GM19025 (cell line): ENCODE measurements around the gene MACIR.

ENCODE experiments used
- ATAC-seq: cut with Tn5 transposase; IDR thresholded peaks from one replicate; pipeline ENCODE4 v1.9.1; 2021; ENCODE audit warnings: mild to moderate bottlenecking, low read depth, moderate library complexity; ENCODE audit not compliant: unreplicated experiment

MACIR gene

DNA sequence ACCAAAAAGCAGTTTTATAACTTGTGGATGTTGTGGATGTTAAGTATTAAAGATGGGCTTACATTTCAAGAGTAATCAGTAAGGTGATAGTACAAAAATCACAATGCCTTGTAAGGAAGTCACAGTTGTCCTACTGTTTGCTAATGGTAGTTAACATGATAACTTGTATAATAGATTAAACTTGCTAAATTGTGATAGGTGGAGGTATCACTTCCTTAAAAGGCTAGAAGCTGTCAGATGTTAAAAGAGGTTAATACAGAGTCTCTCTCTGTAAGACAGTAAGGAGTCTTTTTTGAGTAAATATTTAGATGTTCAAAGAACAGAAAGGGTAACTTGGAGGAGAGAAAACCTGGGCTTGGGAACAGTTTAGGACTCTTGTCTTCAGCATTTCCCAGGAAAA is 14.2 kb upstream of the MACIR start:
- no peak for ATAC-seq

DNA sequence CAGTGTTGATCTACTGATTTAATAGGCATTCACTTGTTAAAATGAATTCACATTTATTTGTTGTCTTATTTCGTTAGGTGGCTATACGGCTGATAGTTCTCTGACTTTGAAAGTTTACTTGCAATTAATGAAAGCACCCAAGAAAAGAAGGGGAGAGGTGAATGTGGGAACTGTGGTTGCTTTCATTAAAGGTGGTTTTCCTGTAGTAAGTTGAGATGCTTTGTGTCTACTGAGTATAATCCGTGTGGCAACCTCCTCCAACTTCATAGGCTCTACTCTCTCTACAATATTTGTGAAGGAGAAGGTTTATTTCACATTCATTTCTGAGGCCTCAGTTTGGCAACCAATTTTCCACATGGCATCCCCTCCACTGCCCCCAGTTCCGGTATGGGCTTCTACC is 12.8 kb upstream of the MACIR start:
- ATAC-seq: no peak

DNA sequence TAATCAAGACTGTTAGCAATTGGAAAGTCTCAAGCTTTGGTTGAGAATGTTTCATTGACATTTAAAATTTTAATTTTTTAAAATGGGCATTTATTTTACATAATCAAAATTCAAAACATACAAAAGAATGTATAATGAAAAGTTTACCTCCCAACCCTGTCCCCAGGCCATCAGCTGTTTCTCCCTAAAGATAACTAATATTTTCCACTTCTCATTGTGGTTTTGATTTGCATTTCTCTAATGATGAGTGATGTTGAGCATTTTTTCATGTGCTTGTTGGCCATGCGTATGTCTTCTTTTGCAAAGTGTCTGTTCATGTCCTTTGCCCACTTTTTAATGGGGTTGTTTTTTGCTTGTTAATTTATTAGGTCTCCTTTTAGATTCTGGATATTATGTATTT is 11.4 kb upstream of the MACIR start:
- no peak for ATAC-seq

GRCh38 chr5:103249068-103249467 is 9.5 kb upstream of the MACIR start:
- no peak for ATAC-seq

DNA sequence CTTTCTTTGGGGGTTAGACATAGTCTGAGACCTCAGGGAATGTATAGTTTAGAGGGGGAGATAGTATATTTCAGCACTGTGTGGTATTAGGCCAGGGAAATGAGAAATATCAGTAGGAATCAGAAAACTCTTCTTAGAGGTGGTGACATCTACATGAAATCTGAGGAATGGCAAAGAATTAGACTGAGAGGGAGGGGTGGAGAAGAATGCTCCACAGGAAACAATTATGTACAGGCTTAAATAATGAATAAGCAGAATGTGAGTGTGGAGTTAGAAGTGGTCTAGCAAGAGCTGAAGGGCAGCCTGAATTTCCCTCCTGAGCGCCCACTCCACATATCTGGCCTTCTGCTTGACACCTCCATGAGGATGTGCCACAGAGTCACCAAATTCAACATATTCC is 3.6 kb upstream of the MACIR start:
- ATAC-seq: no peak

- no peak for ATAC-seq
Measured at GRCh38 chr5:103255691-103256090, 2.9 kb upstream of the MACIR start.

DNA sequence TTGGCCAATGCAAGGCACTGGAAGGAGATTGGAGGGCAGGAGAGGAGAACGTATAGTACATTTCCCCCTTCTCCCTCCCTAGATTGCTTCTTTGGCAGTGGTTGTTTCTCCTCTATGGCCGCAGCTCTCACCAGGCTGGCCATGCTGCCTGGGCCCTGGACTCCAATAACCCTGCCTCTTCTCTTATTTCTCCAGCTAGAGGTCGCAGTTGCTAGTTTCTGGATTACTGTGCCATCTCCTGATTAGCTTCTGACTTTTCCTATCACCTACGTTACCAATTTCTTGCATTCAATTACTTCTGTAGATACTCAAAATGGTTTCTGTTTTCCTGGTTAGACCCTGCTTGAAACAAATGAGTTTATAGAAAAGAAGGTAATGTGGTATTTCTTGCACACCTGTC is 2.4 kb upstream of the MACIR start:
- ATAC-seq: no peak

DNA sequence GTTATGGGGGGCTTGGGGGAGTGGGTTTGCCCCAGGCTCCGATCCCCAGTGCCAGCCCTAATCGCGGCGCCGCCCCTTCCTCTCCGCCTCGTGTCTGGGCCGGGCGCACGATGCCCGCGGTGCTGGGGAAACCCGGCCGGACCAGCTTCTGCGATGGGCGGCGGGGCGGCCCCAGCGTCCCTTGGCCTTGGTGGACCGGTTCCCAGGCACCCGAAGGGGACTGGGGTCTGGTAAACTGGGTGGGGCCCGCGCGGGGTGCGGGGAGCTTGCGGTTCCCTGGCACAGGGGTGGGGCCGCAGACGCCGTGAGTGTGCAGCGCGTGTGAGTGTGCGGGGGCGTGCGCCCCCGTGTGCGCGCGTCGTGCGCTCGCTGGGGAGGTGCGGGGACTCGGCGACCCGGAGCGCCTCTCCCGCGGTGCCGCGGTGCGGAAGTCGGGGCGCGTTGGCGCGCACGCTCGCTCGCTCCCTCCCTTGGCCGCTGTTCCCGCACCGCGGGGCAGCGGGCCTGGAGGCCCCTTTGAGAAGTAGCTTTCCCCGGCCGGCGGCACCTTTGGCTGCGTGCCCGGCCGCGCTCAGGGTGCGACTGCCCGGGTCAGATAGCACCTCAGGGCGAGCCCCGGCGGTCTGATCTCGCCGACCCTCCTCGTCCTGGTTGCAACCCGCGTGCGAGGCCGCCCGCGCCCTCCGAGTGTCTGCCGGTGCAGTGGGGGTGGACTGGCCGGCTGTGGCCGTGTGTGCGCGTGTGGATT is 568 bp downstream of the MACIR start:
- peak; percentile 36 for ATAC-seq

- no peak for ATAC-seq
Measured at GRCh38 chr5:103259705-103260355, 1.3 kb downstream of the MACIR start.

- ATAC-seq: peak; percentile 12
Measured at GRCh38 chr5:103260951-103261350, 2.4 kb downstream of the MACIR start.

DNA sequence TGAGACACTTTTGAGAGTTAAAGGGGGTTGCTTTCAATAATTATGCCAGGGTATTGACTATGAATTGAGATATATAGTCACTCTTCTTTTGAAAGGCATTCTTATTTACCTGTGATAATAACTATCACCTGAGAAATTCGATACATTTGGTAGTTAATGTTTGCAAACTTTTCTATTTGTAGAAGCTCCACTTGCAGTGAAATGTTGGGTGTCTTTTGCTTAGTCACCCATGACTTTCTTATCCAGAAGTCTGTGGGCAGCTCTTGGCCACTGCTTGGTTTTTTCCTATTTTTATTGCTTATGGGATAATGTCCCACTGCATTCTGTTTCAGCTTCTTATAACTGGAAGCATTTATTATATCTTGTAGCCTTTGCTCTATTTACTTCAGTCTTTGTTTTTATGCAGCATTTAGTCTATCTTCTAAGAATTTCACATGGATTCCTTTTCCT is 3.9 kb downstream of the MACIR start:
- no peak for ATAC-seq

GRCh38 chr5:103263054-103263453 is 4.5 kb downstream of the MACIR start:
- no peak for ATAC-seq

- no peak for ATAC-seq
Measured at GRCh38 chr5:103264508-103264907, 5.9 kb downstream of the MACIR start.

DNA sequence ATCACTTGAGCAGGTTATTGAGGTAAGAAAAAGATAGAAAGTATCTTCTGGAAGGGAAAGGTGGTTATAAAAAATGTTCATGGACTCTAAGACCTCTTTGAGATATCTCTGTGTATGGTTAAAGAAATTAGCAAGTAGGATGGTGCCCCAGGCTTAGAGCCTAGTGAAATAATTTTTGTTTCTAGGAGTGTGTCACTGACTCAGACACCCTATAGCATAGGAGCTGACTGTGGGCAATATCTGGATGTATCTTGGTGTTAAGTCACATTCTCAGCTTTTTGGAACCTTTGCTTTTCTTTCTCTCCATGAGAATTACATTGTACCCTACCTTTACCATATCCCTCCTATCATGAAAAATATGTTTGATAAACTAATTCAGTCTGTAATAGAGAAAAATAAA is 12.0 kb downstream of the MACIR start:
- ATAC-seq: no peak

DNA sequence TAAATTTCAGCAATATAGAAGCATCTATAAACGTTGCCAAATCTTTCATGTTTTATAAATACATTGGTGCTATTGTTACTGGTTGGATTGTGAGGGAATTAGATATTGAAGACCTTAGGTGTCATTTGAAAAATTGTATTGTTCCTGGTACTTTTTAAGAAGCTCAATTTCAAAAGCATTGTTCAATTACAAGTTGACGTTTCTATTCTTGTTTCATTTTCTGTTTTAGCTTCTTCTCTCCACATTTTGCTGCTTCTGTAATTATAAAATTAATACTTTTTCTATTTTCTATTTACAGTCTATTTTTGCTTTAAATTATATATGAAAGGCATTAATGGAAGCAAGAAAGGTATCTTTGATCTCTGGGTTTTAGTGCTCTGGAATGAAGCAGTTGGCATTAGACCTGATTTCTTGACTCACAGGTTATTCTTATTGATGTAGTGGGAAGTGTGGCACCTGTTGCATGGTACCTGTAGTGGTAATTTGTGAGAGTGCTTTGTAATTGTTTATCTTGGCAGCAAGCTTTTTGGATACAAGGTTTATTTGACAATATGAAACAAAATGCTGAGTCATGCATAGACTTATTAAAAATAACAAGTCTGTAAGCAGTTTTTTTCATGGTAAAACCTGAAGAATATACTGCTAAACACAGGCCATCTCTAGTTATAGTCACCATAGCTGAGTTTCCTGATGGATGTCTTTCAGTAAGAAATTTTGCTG is 13.2 kb downstream of the MACIR start:
- no peak for ATAC-seq

DNA sequence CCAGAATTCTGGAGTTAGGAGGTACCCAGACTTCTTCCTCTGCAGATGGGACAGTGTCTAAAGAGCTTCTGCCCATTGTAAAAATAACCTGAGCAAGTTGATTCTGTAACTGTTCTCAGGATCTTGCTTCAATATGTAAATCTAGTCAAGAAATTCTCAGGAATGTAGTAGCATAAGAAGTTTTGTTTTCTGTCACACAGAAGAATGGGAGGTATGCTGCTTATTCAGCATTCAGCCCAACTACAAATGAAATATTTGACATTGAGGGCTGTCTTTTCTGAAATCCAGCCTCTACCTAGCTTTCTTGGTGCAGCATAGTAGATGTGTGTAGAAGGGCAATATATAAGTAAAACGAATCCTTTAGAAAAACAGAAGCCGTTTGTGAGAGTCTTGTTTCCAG is 13.8 kb downstream of the MACIR start:
- ATAC-seq: no peak

- ATAC-seq: no peak
Measured at GRCh38 chr5:103273952-103274351, 15.4 kb downstream of the MACIR start.

GRCh38 chr5:103275851-103276250 is 17.3 kb downstream of the MACIR start:
- no peak for ATAC-seq

GRCh38 chr5:103280967-103281366 is 22.4 kb downstream of the MACIR start:
- ATAC-seq: no peak

GRCh38 chr5:103283120-103283519 is 24.6 kb downstream of the MACIR start:
- no peak for ATAC-seq

GRCh38 chr5:103283869-103284268 is 25.3 kb downstream of the MACIR start:
- ATAC-seq: no peak

GRCh38 chr5:103286622-103287021 is 28.1 kb downstream of the MACIR start:
- no peak for ATAC-seq
